SU-DHL-6 (cell line): Measurements from ENCODE around the gene SPAST.

ENCODE experiments used
- CTCF ChIP-seq: fragments of 200-600 bp; sonication (generic); IDR thresholded peaks from one replicate; pipeline ENCODE4 v1.5.1; 2017; ENCODE audit warnings: antibody characterized with exemption, mild to moderate bottlenecking, low read length, moderate library complexity; ENCODE audit not compliant: insufficient read depth, poor library complexity, severe bottlenecking
- EZH2phosphoT487 ChIP-seq: fragments of 200-600 bp; sonication (generic), shearing (Covaris generic); conservative IDR thresholded peaks from 2 replicates; pipeline ENCODE4 v1.6.1; 2018; ENCODE audit warnings: mild to moderate bottlenecking, antibody characterized with exemption, low read length, moderate library complexity, mixed read lengths

- no peak for TF ChIP-seq CTCF
- no peak for TF ChIP-seq EZH2phosphoT487
These were observed 11.4 kb upstream of the SPAST start for GRCh38 chr2:32051836-32052439.
